Activated CD8-positive, alpha-beta memory T cell treated with anti-CD3 and anti-CD28 coated beads, Interleukin-2, amount 10 ng/mL, durations not matched to agents 7 days and 5 days (primary cell): ENCODE measurements around the gene MEG3. TPM values are rescaled to one million over a fixed set of nuclear protein-coding genes. Genes with fewer than 3 reads are reported as not detected.
"Not testable (repeated sequence)": the region's sequence is repeated elsewhere in the genome, so short reads cannot be mapped to it uniquely, and the experiment has no call there.

Source experiments
- ATAC-seq: fragments of 150-1000 bp; cut with Tn5 transposase; one replicate; pipeline ENCODE4 v1.10.0; 2021; ENCODE audit warnings: moderate library complexity
- CTCF ChIA-PET: fragments of 350-600 bp; sonication (Branson Sonifier 250); formaldehyde crosslinking; loops from one replicate; lab custom pipeline; 2021; ENCODE audit warnings: antibody characterized with exemption; lab: Charles Lee
- DNase-seq: peaks from one replicate; pipeline ENCODE4 v3.0.0-alpha.2; 2020
- H3K27ac Mint-ChIP-seq: one replicate; pipeline ENCODE4 v1.8.0; 2021; ENCODE audit warnings: mild to moderate bottlenecking, mixed read lengths
- H3K27me3 Mint-ChIP-seq: one replicate; pipeline ENCODE4 v1.8.0; 2021; ENCODE audit warnings: mixed read lengths
- H3K36me3 Mint-ChIP-seq: one replicate; pipeline ENCODE4 v1.8.0; 2021; ENCODE audit warnings: mild to moderate bottlenecking, mixed read lengths
- H3K4me1 Mint-ChIP-seq: one replicate; pipeline ENCODE4 v1.8.0; 2021; ENCODE audit warnings: mixed read lengths
- H3K4me3 Mint-ChIP-seq: one replicate; pipeline ENCODE4 v1.8.0; 2021; ENCODE audit warnings: mild to moderate bottlenecking, moderate library complexity, mixed read lengths
- H3K9me3 Mint-ChIP-seq: one replicate; pipeline ENCODE4 v1.8.0; 2022; ENCODE audit warnings: low read depth, mixed read lengths
- total RNA-seq, 2 experiments: library from RNA; stranded (reverse); gene quantifications; one replicate each; pipeline ENCODE4 v1.2.3, GENCODE V29; 2021

MEG3 gene
- total RNA-seq, 2 experiments from 2014 or later = not detected

DNA sequence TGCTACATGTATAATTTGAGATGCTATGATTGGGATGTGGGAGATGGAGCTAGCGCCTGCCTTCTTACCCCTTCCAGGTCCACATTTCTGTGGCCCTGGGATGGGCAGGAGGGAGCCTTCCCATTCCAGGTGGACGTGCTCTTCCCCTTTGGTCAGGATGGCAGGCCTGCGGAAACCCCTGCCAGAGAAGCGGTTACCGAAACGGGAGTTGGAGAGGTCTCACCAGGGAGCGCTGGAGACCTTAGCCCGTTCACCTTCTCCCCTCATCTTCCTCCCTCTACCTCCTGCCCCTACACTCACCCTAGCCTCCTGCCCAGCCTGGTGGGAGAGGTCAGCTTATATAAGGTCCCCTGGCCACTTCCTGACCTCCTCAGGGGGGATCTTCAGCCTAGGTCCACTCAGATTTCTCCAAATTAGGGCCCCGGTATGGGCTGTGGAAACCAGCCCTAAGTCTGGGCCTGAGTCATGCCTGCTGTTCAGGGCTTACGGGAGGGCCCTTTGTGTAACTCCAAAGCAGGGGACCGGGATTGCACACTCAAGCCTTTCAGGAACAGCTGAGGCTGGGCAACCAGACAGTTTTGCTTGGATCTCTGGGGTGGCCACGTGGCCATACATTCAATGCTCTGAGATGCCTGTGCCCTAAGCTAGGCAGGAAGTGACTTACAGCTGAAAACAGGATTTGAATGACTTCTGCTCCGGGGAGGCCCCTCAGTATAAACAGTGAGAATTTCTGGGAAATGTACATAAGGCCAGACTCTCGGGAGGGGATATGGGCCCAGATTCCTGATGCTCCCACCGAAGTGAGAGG, 10.2 kb upstream of the MEG3 start:
- CTCF ChIA-PET = no interaction called here
- Mint-ChIP-seq H3K4me3 (no peak overlapping the region), H3K4me1 (no peaks in the 10 kb centered on the region), H3K27ac (no peak overlapping the region), H3K27me3 (no peaks in the 10 kb centered on the region), H3K36me3 (no peaks in the 10 kb centered on the region), H3K9me3 (peaks cover 4% of the 10 kb centered on the region)
- ATAC-seq (no peak), DNase-seq (no peak)

DNA sequence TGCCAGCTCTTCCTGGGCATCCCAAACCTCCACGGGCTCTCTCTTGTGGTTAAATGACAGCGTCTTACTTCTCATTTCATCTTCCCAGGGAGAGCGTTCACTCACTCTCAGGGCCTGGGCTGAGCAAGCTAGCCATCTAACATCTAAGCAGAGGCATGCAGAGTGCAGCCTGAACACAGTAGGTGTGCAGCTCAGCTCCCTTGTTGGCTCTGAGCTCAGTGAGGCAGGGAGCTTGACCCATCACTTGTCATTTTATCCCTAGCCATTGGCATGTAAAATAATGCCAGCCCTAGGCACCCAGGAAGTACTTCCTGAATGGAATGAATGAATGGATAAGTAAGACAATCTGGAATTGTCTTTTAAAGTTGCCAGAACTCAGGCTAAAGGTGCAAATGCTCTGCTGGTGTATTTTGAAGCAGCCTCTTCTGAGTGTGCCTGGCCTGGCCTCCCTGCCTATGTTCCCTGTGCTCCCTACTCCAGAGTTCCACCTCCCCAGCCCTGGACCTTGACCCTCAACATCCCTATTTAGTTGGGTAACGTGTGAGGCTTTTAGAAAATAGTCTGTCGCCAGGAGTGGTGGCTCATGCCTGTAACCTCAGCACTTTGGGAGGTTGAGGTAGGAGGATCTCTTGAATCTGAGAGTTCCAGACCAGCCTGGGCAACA, 9.5 kb upstream of the MEG3 start:
- Mint-ChIP-seq H3K4me3 (no peak overlapping the region), H3K27me3 (no peaks in the 10 kb centered on the region), H3K27ac (no peak overlapping the region)

DNA sequence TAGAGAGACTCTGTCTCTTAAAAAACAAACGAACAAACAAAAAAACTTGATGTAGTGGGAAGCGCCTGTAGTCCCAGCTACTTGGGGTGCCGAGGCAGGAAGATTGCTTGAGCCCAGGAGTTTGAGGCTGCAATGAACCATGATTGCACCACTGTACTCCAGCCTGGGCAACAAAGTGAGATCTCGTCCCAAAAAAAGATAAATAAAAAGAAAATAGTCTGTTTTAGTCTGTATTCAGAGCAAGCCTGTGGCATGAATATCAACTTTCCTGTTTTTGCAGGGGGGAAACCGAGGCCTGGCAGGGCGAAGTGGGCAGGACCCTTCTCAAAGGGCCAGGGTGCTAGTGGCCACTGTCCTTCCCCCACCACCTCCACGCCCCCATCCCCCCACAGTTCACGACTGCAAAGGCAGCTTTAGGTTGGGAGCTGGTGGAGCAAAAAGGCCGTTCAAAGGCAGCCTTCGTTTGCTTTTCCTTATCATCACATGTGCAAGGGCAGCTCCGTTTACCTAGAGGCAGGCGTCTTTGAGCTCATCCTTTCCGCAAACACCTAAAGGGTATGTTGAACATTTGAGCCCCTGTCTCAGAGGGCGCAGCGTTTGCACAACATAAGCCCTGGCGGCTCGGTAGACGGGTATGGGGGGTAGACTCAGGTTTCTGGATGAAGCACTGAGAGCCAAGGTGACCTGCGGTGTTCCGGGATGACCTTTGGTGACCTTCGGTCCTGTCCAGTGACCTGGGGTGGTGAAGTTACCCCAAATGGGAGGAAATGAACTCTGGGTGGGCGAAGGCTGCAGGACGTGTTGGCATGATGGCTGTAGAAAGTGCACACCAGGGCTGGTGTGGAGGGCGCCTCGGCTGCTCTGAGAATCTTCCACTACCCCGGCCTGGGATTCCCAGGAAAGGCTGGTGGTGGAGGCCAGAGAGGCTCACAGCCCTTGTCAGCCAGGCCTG, 8.7 kb upstream of the MEG3 start:
- Mint-ChIP-seq H3K27ac (no peak overlapping the region), H3K36me3 (no peaks in the 10 kb centered on the region), H3K27me3 (no peaks in the 10 kb centered on the region), H3K4me1 (no peaks in the 10 kb centered on the region), H3K9me3 (no peaks in the 10 kb centered on the region), H3K4me3 (no peak overlapping the region)
- ATAC-seq (no peak), DNase-seq (no peak)
- CTCF ChIA-PET = no interaction called here

More for the DNA sequence above, 9.5 kb upstream of the MEG3 start:
- H3K4me1 Mint-ChIP-seq = no peaks in the 10 kb centered on the region
- CTCF ChIA-PET = no interaction called here
- H3K9me3 Mint-ChIP-seq = no peaks in the 10 kb centered on the region
- H3K36me3 Mint-ChIP-seq = no peaks in the 10 kb centered on the region
- DNase-seq (no peak), ATAC-seq (no peak)

DNA sequence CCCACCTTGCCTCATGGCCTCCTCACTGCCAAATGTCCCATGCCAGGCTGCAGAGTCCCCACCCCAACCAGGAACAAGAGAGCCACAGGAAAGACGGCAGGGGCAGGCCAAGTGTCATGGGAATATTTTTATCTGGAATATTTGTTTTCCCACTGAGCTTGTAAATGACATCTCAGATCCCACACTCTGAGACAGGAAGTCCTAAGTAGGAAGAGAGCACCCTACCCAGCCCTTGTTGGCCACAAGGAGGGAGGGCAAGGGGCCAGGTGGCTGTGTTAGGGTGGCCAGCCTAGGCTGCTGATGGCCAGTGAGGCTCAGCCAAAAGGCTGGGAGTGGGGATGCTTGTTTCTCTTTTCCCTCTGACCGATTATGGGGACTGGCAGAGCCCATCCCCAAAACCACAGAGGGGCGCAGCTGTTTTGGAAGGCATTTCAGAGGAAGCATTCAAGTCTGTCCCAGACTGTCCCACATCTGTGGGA, 7.7 kb upstream of the MEG3 start:
- Mint-ChIP-seq H3K4me1 (no peaks in the 10 kb centered on the region), H3K27me3 (peaks cover 1% of the 10 kb centered on the region), H3K4me3 (no peak overlapping the region), H3K27ac (no peak overlapping the region), H3K36me3 (no peaks in the 10 kb centered on the region), H3K9me3 (no peaks in the 10 kb centered on the region)
- ATAC-seq (no peak), DNase-seq (no peak)
- CTCF ChIA-PET = no interaction called here

DNA sequence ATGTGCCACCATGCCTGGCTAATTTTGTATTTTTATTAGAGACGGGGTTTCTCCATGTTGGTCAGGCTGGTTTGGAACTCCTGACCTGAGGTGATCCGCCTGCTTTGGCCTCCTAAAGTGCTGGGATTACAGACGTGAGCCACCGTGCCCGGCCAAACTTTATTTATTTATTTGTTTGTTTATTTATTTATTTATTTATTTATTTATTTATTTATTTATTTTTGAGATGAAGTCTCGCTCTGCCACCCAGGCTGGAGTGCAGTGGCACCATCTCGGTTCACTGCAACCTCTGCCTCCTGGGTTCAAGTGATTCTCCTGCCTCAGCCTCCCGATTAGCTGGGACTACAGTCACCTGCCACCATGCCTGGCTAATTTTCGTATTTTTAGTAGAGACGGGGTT, 7.0 kb upstream of the MEG3 start:
- H3K9me3 Mint-ChIP-seq, DNase-seq, H3K27ac Mint-ChIP-seq, H3K4me3 Mint-ChIP-seq, H3K36me3 Mint-ChIP-seq, CTCF ChIA-PET, H3K4me1 Mint-ChIP-seq, ATAC-seq, H3K27me3 Mint-ChIP-seq: not testable (repeated sequence)

DNA sequence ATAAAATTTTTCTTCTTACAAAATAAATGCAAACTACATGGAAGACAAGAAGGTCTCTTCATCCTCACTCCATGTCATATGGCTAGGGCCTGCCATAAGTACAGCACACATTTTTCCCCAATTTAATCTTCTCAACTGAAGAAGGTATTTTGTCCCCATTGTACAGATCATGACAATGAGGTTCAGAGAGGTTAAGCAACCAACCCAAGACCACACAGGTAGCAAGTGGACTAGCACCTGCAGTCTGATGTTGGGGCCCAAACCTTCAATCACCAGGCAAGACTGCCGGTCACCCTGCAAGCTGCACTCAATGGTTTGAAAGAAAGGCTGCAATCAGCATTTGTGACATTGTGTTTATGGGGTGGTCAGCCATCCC, 6.5 kb upstream of the MEG3 start:
- no peak overlapping the region for H3K4me3 Mint-ChIP-seq
- CTCF ChIA-PET = no interaction called here
- peaks cover 8% of the 10 kb centered on the region for H3K27me3 Mint-ChIP-seq
- no peaks in the 10 kb centered on the region for H3K9me3 Mint-ChIP-seq
- no peaks in the 10 kb centered on the region for H3K4me1 Mint-ChIP-seq
- DNase-seq (no peak), ATAC-seq (no peak)
- H3K27ac Mint-ChIP-seq = no peak overlapping the region
- no peaks in the 10 kb centered on the region for H3K36me3 Mint-ChIP-seq

DNA sequence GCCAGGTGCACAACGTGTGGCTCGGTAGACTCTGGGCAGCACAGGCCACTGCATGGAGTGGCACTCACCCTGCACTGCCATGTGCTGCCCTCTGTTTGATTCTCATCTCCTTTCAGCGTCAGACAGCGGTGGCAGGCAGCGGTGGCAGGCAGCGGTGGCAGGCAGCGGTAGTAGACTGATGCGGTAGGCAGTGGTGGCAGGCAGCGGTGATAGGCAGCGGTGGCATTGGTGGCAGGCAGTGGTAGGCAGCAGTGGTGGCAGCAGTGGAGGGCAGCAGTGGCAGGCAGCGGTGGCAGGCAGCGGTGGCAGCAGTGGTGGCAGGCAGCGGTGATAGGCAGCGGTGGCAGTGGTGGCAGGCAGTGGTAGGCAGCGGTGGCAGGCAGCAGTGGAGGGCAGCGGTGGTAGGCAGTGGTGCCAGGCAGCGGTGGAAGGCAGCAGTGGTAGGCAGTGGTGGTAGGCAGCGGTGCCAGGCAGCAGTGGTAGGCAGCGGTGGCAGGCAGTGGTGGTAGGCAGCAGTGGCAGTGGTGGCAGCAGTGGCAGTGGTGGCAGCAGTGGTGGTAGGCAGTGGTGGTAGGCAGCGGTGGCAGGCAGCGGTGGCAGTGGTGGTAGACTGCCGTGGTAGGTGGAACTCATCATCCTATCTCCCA, 6.0 kb upstream of the MEG3 start:
- Mint-ChIP-seq H3K9me3 (no peaks in the 10 kb centered on the region), H3K36me3 (no peaks in the 10 kb centered on the region), H3K27ac (no peak overlapping the region), H3K4me3 (no peak overlapping the region), H3K27me3 (peaks cover 13% of the 10 kb centered on the region), H3K4me1 (no peaks in the 10 kb centered on the region)
- no peak for DNase-seq
- no peak for ATAC-seq
- CTCF ChIA-PET = no interaction called here

DNA sequence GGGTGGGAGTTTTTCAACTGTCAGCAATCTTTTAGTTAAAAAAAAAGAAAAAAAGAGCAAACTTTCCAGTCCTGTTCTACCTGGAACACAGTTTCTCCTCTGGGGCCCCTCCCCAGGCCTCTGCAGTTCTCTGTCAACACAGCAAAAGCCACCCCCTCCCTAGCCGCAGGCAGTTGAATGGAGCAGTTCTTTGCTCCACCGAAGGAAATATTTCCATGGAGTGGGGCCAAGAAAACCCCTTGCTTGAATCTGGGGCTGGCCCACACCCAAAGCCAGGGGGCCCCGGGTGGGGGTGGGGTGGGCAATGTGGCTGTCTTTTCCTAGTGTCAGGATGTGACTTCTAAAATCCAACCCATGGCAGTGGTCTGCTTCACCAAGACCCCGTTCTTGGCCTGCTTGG, 5.0 kb upstream of the MEG3 start:
- CTCF ChIA-PET = no interaction called here
- Mint-ChIP-seq H3K4me3 (no peak overlapping the region), H3K27ac (no peak overlapping the region), H3K36me3 (no peaks in the 10 kb centered on the region), H3K4me1 (no peaks in the 10 kb centered on the region), H3K27me3 (peaks cover 22% of the 10 kb centered on the region), H3K9me3 (no peaks in the 10 kb centered on the region)
- no peak for DNase-seq
- no peak for ATAC-seq

DNA sequence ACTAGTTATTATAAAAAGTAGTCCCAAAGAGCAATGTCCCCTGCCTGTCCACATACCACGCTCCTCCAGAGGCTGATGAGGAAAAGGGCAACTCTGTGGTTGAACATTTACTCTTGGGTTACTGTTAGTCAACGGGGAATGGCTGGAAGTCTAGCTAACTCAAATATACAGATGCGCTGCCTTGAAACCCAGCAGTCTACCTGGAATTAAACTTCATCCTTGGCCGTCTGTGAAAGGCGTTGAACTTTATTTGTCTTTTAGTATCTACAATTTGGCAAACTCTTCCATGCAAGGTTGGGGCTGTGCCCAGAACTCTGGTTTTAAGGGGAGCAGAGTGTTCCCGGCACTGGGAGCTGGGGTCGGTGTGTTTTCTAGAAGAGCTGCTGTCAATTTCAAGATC, 3.9 kb upstream of the MEG3 start:
- Mint-ChIP-seq H3K27ac (no peak overlapping the region), H3K4me3 (no peak overlapping the region), H3K36me3 (no peaks in the 10 kb centered on the region), H3K27me3 (peaks cover 32% of the 10 kb centered on the region), H3K4me1 (no peaks in the 10 kb centered on the region), H3K9me3 (no peaks in the 10 kb centered on the region)
- ATAC-seq = no peak
- CTCF ChIA-PET = no interaction called here
- DNase-seq = no peak

DNA sequence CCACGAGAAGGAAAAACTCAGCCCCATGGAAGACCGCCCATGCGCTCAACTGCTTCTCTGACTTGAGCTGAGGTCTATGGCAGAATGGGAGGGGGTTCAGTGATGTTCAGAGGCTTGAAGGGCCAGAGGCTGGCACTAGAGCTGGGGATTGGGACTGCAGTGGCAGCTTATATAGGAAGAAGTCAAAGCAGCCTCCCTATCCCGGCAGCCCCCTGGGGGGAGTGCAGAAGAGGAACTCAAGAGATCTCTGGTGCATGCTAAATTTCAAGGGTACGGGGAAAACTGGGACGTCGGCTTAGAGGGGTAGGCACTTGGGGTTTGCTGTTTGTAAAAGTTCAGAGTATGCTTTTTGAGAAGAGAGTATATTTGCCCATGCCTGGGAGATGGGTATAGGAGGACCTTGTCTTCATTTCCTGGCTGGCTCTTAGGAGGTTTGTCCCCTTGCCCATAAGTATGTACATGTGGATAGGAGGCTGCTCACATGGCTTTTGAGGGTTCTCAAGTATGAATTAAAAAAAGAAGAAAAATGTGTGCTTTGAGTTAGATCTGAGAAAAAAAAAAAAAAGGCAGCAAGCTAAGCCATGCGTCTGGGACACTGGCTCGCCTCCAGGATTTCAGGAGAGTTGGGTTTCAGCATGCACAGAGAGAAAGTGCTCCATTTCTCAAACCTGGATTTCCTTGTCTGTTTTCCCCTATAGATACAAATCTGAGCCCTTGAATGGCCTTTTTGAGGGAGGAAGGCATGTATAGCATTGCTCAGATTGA, 3.2 kb upstream of the MEG3 start:
- Mint-ChIP-seq H3K4me1 (no peaks in the 10 kb centered on the region), H3K4me3 (no peak overlapping the region), H3K27me3 (peaks cover 37% of the 10 kb centered on the region), H3K9me3 (no peaks in the 10 kb centered on the region), H3K27ac (no peak overlapping the region), H3K36me3 (no peaks in the 10 kb centered on the region)
- CTCF ChIA-PET = no interaction called here
- DNase-seq (no peak), ATAC-seq (no peak)

DNA sequence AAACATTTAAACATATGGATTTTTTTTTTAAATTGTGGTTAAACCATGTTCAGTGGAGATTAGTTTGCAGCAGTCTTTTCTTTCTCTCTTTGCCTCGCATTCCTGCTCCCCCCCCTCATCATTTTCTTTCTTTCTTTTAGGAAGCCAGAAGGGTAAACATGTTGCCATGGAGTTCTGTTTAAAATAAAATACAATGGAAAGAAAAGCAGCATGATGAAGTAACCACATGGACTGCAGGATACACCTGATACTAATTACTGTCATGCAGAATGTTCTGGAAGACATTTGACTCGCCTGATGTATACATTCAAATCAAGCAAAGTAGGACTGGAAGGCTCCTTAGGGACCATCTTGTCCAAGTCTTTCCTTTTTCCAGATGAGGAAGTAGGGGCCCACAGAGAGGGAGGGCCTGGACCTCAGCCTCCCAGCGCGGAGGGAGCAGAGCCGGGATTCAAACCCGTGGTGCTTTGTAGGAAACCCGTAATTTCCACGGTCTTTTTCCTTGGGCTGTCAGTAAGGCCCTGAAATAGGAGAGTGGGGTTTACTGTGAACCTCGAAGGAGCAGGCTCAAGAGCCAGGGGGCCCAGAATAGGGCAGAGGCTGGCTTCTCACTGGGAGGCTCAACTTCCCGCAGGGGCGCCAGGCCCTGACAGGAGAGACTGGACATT, 2.4 kb upstream of the MEG3 start:
- Mint-ChIP-seq H3K4me1 (no peaks in the 10 kb centered on the region), H3K27ac (no peak overlapping the region)

DNA sequence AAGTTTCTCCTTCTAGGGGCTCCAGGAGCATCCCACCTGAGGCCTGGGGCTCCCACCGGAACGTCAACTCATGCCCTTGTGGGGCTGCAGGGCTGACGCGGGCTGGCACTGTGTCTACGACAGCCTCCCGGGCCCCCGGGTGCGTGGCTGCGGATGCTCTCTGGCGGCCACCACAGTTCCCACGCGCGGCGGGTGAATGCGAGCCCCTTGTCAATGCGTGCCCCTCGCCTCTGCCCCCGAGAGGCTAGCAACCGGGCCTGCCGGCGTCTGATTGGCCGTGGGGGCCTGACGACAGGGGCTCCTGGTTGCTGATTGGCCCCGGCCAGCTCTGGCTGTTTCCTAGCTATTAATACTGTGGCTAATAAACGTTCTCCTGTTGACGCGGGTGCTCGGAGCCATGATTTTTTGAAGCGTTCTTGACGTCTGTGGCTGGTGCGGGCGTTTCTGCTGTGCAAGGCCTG, 1.8 kb upstream of the MEG3 start:
- Mint-ChIP-seq H3K27me3 (peaks cover 37% of the 10 kb centered on the region), H3K9me3 (no peaks in the 10 kb centered on the region), H3K36me3 (no peaks in the 10 kb centered on the region), H3K27ac (no peak overlapping the region), H3K4me1 (no peaks in the 10 kb centered on the region), H3K4me3 (no peak overlapping the region)
- DNase-seq = no peak
- CTCF ChIA-PET = no interaction called here
- ATAC-seq = no peak

More for the DNA sequence above, 2.4 kb upstream of the MEG3 start:
- CTCF ChIA-PET = no interaction called here
- Mint-ChIP-seq H3K9me3 (no peaks in the 10 kb centered on the region), H3K36me3 (no peaks in the 10 kb centered on the region), H3K27me3 (peaks cover 37% of the 10 kb centered on the region), H3K4me3 (no peak overlapping the region)
- ATAC-seq = no peak
- DNase-seq = no peak
